SH-SY5Y (cell line): ENCODE data around the gene NELFCD.

ENCODE experiments used
- GATA2 ChIP-seq: IDR thresholded peaks from 2 replicates; pipeline ENCODE4 v1.6.1; 2011; ENCODE audit warnings: mild to moderate bottlenecking, low read depth, low read length
- GATA3 ChIP-seq: IDR thresholded peaks from 2 replicates; pipeline ENCODE4 v1.6.1; 2011; ENCODE audit warnings: low read depth, mild to moderate bottlenecking, low read length, moderate library complexity

The NELFCD gene

GRCh38 chr20:58997141-58997770 is 16.2 kb downstream of the NELFCD start:
- TF ChIP-seq GATA3 (no peak), GATA2 (no peak)

DNA sequence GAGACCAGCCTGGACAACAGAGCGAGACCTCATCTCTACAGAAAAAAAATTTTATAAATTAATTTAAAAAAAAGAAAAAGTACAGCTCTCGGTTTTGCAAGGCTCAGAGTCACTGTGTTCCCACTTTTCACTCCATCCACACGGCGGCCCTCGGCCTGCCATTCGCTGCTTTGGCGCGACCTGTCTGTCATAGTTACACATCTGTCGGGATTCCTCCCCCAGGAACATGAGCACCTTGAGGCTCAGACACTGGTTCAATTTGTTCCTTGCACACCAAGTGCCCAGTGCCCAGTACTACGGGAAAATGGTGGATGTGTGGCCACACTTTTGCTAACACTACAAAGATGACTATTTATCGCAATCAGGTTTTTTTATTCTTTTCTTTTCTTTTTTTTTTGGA is 17.6 kb downstream of the NELFCD start:
- TF ChIP-seq GATA3 (no peak), GATA2 (no peak)

DNA sequence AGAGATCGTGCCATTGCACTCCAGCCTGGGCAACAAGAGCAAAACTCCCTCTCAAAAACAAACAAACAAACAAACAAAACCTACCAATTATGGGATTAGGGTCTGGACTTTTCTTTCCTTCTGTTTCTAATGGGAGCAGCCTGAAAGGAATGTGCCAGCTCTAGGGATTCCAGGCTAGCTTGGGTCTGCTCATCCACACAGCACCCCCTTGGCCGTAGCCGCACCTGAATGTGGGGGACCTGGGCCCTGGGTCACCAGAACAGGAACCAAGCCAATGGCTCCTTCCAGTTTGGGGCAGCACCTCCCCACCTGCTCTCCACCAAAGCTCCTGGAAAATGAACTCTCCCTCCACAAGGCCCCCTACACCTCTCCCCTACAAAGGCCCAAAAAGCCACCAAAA is 19.3 kb downstream of the NELFCD start:
- TF ChIP-seq GATA3, result no peak
- TF ChIP-seq GATA2, result no peak

DNA sequence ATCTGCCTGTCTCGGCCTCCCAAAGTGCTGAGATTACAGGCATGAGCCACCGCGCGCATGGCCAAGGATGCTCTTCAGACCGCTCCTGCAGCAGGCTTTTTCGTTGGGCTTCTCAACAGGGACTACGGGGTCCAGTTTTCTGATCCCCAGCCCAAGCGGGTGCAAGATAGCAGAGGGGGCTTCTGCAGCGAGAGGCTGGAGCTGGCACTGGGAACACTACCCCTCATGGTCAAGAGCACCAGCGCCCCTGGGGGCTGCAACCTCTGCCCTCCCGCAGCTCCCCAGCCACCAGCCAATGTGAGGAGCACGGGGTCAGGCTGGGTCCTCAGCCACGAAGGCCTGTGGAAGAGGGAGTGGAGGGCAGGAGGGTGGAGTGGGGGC is 20.0 kb downstream of the NELFCD start:
- TF ChIP-seq GATA3 (no peak), GATA2 (no peak)

GRCh38 chr20:59001449-59002171 is 20.6 kb downstream of the NELFCD start:
- TF ChIP-seq GATA2 (no peak), GATA3 (no peak)

DNA sequence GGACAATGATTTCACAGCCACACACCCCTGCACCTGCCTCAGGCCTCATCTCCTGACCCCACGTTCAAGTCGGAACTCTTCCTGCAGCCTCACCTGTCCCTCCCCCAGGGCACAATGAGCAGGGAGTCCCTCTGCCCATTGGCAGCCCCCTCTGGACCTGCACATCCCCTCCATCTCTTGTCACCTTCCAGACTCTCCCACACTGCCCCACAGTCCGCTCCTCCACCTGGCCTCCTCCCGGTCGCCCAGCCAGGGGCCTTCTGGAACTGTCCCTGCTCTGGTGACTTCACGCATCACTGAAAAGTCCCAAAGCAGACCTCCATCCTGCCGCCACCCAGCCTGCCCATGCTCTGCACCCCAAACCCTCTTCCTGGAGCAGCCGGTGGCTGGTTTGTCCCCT is 21.3 kb downstream of the NELFCD start:
- TF ChIP-seq GATA3 (no peak), GATA2 (no peak)

DNA sequence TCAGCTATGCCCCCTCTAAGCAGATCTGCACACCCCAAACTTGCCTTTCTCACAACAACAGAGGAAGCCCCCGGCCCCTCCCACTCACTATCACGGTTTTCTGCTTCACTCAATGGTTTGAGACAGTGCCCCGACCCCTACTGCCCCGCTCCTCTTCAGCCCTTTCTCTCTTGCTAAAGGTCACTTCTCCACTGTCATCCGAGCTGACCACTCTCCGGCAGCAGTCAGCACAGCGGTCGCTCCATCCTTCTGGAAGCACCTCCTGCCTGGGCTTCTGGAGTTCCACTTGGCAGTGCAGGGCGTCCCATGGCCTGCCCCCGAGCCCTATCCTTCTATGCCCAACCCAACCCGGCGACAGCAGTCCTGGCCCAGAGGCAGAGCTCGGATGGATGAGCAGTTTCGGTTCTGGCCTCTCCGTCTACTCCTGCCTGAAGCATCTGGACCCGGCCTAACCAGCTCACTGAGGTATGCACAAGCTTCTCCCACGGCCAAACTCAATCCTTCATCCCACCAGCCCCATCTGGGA is 21.9 kb downstream of the NELFCD start:
- TF ChIP-seq GATA3 (no peak), GATA2 (no peak)

DNA sequence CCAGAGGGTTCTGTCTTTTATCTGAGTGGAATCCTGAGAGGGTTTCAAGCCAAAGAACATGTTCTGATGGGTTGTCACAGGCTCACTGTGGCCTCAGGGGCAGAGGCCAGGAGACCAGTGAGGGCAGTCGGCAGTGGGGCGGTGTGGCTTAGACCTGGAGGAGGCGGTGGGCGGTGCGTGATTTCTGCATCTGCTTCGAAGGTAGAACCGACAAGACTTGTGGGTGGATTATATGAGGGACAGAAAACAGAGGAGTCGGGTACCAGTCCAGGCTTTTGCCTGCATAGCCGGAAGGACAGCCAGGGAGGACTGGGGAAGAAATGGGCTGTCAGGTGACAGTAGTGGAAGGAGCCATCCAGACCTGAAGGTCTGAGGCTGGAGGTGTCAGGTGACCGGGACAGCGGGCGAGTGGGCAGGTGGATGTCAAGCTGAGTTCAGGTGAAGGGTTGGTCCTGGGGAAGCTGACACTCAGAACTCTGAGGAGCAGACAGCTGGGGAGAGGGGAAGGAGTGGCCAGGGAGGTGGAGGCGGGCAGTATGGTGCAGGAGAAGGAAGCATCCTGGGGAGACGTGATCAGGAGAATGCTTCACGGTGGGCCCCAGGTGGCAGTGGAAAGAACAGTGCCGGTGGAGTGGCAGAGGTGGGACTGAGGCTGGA is 22.9 kb downstream of the NELFCD start:
- TF ChIP-seq GATA2 (no peak), GATA3 (no peak)

DNA sequence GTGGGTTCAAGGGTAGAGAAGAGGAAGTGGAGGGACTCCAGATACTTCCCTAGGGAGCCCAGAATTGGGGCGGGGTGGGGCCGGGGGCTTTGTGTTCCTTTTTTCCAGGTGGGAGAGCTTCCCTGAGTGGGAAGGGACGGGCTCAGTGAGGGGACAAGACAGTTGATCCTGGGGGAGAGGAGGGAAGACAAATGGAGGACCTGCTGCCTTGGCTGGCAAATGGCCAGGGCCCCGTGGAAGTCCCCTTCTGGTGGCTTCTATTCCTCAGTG is 23.4 kb downstream of the NELFCD start:
- TF ChIP-seq GATA2 (no peak), GATA3 (no peak)

DNA sequence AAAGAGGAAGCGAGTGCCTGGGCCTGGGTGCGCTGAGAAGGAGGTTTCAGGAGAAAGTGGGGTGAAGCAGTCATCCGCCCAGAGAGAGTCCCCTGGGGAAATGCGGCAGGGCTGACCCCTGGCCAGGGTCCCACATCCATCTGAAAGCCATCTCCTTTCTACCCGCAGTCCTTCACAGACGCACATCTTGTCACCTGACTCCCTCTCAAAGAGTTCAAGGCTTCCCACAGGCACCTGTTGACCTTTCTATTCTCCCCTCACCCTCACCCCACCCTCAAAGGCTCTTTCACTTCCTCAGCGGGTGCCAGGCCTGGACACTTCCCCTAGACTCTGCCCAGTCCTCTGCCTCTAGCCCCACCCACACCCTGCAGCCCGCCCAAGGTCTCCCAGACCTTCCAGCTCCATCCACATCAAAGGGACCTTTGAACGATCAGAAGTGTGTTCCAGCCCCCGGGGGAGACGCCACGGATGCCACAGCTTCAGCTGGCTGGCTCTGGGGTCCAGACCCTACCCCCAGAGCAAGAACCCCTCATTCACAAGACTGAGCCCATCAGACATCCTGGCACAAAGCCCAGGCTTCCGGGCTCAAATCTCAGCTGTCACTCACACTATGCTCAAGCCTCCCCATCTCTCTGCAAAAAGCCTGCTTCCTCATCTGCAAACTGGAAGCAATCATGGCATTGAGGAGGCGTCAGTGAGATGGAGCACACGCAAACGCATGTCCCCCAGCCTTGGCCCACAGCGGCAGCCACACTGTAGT is 23.9 kb downstream of the NELFCD start:
- no peak for TF ChIP-seq GATA3
- TF ChIP-seq GATA2, result no peak

- TF ChIP-seq GATA2, result no peak
- no peak for TF ChIP-seq GATA3
These were observed 24.6 kb downstream of the NELFCD start for GRCh38 chr20:59005523-59006166.

- TF ChIP-seq GATA3 (no peak), GATA2 (no peak)
These were observed 25.3 kb downstream of the NELFCD start for GRCh38 chr20:59006167-59006863.

- TF ChIP-seq GATA3, result no peak
- TF ChIP-seq GATA2, result no peak
These were observed 26.0 kb downstream of the NELFCD start, which contains the start of gene CTSZ for GRCh38 chr20:59006864-59007664. TSS of gene CTSZ (minus strand) at chr20:59007254. CDS start at chr20:59007128, 126 bp downstream.
